NOMO-1 (cell line): Measurements from ENCODE around the gene FTH1.
"Not testable (repeated sequence)": the region's sequence is repeated elsewhere in the genome, so short reads cannot be mapped to it uniquely, and the experiment has no call there.

Experiments
- DNase-seq, 2 experiments: peaks; one replicate each; lab custom pipeline; 2025; ENCODE audit not compliant: unreplicated experiment in 2 of 2; lab: John Stamatoyannopoulos, UW

Gene FTH1

DNA sequence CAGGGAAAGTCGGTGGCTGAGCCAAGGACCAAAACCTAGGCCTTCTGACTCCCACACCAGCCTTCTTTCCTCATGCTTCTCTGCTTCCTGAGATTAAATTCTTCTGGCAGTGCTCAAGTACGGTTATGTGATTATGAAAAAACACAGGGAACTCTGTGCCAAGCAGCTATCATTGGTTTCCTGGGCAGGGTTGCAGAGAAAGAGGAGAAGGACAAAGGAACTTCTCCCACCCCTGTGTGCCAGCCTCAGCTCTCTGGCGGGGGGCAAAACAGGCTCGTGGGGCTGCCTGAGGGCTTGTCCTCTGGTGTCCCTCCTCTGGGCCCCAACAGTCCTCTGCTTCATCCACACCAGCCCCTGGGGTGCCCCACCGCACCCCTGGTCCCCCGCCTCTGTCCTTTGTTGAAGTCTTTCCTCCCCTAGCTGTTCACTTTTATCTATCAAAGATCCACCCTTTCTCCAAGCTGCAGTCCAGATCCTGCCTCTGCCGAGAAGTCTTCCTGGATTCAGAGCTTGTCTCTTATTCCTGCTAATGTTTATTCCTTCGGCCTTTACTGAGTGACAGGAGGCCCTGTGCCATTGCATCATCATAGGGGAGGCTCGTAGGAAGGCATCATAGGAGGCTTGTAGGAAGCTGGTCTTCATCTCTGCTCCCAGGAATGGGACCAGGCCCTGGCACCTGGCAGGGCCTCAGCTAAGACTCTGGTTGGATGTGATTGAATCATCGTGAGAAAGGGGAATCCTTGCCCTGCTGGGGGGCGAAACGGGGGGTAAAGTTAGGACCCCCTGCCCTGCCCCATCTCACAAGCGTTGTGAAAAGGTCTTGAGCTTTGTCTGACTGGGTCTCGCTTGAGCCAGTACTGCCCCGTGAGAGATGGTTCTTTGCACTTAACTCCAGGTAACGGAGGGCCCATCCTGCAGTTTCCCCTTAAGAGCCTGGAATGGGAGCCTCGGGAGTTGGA, 11.5 kb upstream of the FTH1 start:
- DNase-seq, result no peak

DNA sequence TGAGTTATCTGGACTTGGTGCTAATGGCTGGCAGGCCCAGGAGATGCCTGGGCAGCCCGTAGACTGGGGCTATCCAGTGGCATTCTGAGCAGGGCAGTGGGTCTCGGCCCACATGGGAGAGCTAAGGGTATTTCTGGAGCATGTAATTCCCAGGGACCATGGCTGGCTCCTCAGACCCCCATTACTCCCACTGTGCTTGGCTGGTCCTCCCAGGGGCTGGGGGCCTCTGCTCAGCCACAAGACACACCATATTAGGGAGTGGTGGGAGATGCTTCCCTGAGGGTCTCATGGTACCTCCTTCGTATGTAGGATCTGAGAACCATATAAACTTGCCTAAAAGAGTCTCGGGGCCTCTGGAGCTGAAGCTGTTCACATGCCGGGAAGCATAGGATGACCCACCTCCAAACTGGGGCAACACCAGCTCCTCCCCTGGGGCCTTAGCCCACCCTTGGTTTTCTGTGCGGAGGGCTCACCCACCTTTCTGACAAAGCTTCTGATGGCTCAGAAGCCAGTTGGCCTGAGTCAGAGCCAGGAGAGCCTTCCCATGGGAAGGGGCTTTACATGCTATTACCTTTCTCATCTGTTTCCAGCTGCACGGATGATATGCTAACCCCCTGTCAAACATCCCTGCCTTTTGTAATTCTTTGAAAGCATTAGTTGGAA, 9.5 kb upstream of the FTH1 start:
- no peak for DNase-seq

DNA sequence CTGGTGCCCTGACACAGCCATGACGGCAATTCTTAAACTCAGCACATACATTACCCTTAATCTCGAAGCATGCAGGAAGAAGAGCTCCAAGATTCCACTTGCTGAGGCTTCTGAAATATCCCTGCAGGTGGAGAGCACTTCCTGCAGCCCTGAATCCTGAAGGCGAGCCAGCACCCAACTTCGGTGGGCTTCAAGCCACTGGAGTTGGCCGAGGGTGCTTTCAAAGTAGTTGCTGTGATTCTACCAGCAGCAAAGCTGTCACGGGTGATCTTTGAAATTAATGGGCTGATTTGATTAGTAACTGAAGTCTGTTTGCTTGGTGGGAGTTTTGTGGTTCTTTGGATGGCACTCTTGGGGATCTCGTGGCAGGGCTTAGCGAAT, 9.0 kb upstream of the FTH1 start:
- DNase-seq, result no peak

DNA sequence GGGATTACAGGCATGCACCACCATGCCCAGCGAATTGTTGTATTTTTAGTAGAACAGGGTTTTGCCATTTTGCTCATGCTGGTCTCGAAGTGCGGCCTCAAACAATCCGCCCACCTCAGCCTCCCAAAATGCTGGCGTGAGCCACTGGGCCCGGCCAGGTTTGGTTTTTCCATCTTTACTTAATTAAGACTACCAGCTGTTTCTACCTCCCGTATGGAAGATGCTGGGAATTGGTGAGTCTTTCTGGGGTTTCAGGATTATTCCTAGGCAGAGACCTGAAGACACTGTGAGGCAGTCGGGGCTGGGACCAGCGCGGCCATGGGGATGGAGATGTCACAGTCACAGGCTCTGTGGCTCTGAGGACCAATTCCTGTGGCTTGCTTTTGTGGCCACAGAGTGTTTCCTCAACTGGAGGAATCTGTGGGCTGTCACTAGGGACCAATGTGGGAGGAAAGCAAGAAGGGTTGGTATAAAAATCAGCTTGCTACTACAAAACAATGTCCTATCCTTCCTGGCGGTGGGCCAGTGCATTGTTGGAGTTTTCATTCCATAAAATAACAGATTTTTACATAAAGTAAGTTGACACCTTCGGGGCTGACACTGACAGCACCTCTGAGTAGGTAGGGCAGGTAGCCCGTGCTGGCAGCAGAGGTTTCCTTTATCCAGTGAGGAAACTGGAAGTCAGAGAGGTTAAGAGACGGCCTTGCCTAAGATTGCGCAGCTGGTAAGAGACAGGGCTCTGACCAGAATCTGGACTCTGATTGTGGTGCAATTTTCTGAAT, 8.4 kb upstream of the FTH1 start:
- no peak for DNase-seq

DNA sequence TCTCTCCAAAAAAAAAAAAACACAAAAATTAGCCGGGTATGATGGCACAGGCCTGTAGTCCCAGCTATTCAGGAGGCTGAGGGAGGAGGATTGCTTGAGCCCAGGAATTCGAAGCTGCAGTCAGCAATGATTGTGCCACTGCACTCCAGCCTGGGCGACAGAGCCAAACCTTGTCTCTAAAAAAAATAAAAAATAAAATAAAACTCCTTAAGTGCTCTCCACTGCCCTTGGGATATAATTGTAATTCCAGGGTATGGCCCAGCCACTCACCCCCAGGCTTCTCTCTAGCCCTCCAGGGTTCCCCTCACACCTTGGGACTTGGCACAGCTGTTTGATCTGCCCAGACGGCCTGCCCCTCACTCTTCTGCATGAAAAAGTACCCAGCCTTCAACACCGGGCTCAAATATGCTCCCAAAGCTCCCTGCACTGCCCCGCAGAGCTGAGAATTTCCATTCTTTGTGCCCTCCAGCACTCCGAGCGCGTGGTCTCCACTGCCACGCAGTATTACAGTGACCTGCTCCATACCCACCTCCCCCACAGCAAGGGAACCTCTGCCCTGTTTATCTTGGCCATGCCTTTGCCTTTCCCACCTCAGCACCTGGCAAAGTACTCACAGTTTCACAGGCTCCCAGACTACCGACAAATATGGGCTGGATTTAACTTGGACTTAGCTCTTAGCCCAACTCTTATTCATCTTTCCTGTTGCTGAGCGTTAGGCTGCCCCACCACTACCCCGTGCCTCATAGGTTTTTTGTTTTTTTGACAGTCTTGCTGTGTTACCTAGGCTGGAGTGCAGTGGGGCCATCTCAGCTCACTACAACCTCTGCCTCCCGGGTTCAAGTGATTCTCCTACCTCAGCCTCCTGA, 7.6 kb upstream of the FTH1 start:
- DNase-seq, result no peak

DNA sequence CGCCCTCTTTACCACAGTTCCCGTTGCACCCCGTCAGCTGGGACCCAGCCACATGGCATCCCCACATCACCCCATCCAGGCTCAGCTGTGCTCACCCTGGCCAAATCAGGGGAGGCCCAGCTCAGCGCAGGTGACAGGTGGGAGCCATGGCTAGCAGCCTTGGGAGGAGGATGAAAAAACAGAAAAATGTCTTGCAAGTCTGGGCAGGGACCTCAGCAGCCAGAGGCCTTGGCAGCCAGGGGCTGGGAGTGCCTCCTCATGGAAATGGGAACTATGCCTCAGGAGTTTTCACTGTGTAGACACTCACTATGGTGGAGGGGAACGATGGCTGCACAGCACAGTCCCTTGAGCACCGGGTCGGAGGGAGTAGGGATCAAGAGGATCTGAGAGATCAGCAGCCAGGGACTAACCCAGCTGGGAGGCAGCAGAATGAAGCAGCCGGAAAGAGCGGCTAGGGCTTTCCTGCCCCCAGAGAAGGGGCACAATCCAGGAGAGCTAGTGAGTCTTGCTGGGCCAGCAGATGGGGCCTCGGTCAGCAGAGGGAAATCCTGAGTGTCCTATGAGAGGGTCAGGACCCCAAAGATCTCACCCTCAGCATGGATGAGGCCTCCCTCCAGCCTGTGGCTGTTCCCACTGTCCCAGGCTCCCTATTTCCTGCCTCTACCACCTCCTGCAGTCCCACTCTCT, 6.2 kb upstream of the FTH1 start:
- DNase-seq, result no peak

DNA sequence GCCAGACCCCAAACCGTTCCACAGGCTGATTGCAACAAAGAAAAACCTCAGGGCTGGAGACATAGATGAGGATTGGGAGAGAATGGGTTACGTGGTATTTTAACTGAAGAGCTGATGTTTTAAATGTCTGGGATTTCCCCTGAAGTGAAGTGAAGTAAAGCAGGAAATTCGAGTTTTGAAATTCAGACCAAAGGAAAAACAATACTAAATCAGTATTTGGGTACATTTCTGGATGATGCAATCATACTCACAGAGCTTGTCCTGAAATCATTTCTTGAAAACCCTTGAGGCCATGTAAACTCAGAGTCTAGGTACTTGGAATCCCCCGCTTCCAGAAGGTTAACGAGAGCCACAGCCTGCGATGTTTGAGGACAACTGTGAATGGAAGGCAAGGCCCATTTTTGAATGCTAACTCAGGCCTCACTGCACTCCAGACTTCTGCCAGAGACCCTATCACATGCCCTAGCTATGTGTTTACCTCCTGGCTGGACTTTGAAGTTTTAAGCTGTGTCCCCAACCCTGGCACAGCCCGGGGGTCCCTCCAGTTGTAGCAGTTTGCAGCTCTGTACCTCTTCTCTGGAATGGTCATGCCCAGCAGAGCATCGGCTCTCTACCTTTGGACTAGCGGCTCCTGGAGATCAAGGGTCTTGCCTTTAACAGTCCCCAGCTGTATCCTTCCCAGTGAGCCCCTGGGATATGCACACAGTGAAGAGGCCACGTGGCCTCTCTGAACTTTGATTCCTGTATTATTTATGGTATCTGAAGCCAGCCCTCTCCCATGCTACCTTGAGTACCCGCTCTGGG, 5.4 kb upstream of the FTH1 start:
- peak in 1 of 2 experiments; percentile 18 for DNase-seq

DNA sequence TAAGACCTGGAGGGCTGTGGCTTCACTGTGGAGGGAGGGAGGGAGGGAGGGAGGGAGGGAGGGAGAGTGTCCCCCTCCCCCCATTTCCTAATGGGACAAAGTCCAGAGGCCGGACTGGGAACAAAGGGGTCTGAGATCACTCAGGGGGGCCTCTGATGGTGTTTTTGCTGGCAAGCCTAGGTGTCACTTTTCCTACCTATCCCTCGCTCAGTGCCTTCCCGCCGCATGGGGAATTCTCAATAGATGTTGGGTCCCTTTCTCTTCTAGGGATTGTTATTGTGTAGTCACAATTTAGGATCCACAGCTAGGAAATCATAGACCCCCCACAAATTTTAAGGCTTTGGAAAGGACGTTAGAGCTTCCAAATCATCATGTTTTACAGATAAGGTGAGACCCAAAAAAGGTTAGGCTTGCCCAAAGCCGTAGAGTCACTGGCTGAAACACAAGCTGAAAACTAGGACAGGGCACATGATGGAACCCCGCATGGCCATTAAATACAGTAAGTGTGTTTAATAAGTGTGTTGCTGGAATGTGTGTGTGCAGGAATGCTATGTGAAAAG, 4.8 kb upstream of the FTH1 start:
- no peak for DNase-seq

DNA sequence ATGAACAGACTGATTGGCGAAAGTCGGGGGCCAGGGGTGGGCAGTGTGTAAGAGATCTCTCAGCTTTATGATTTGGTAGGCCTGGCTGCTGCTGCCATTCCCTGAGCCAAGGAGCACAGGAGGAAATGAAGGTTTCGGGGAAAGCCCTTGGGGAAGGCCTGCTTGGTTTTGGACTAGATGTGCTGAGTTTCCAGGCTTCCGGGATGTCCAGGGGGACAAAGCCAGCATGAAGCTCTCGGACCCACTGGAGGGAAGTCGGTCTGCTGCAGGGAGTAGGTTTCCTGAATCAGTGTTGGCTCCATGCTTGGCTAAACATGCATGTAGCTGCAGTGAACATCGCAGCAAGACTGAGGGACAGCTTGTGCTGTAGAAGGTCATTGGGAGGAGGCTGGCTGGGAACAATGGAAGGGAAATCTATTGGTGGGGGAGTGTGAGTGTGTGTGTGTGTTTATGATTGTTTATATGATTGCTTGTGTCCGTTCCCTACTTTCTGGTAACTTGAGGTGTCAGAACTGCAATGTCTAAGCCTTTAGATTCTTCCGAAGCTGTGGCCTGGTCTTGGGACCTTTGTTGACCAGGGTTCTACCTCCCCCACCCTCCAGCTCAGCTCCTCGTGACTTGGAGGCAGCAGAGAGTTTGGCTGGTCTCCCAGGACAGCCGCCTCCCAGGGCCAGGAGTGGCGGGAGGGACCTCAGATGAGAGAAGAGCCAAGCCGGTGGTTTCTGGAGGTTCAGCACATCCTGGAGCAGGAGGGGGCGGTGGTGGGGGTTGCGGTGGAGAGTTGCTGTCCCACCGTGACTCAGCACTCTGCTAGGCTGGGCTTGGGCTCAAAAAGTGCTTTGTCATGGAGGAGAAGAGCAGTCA, 4.0 kb upstream of the FTH1 start:
- DNase-seq, result peak; percentile 84

DNA sequence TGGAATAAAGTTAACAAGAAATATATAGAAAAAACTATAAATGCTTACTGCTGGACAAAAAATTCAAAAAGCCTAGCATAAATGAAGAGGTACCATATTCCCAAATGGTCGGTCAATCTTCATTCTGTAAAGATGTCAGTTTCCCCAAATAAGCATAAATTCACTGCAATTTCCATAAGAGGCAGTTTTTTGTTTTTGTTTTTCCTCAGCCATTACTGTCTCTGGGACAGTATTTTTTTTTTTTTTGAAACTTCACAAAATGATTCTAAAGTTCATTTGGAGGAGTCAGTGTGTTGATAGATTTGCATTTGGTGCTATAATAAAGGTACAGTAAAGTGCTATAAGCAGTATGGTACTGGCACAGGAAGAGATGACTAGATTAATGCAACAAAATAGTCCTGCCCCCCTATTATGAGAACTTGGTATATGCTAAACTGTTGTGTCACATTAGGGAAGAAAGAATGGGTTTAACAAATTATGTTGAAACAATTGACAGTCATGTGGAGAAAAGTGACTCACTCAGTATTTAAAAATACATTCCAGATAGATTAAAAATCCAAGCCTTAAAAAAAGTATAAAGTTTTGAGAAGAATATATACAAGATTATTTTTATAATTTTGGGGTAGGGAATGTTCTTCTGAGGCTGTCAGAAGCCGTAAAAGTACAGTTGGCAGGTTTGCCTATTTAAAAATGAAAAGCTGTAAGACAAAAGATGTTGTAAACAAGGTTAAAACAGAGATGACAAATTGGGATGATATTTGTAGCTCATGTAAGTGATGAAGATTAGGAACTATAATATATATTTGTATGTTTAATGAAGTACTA, 2.6 kb upstream of the FTH1 start:
- peak; percentile 65 to 92 for DNase-seq

DNA sequence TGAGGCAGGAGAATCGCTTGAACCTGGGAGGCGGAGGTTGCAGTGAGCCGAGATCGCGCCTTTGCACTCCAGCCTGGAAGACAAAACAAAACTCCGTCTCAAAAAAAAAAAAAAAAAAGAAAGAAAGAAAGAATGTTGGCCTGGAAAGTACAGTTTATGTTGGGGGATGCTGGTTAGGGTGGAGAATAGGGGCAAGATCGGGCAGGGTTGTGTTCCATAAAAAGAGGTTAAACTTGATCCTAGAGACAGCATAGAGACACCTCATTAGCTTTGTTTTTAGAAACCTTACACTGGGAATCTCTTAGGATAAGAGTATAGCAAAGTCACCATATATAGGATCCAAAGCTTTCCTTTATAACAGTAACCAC, 1.9 kb upstream of the FTH1 start:
- DNase-seq, result no peak

DNA sequence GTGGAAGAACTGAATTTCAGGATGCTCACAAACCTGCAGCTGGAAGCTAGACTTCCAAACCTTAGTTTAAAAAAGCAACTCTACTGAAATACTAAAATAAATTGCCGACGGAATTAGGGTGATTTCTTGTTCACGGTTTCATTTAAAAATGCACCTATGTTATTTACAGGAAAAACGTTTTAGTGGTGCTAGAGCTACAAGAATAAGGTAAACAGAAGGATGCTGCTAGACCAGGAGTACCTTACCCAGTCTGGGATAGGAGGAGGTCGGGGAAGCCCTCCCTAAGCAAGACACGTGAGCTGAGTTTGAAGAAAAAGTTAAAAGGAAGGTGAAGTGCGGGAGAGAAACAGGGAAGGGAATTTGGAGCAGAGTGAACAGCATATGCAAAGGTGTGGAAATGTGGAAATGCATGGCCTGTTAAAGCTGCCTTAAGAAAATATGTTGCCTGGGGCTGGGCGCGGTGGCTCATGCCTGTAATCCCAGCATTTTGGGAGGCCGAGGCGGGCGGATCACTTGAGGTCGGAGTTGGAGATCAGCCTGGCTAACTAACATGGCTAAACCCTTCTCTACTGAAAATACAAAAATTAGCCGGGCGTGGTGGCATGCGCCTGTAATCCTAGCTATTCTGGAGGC, 1.4 kb upstream of the FTH1 start:
- DNase-seq, result no peak

DNA sequence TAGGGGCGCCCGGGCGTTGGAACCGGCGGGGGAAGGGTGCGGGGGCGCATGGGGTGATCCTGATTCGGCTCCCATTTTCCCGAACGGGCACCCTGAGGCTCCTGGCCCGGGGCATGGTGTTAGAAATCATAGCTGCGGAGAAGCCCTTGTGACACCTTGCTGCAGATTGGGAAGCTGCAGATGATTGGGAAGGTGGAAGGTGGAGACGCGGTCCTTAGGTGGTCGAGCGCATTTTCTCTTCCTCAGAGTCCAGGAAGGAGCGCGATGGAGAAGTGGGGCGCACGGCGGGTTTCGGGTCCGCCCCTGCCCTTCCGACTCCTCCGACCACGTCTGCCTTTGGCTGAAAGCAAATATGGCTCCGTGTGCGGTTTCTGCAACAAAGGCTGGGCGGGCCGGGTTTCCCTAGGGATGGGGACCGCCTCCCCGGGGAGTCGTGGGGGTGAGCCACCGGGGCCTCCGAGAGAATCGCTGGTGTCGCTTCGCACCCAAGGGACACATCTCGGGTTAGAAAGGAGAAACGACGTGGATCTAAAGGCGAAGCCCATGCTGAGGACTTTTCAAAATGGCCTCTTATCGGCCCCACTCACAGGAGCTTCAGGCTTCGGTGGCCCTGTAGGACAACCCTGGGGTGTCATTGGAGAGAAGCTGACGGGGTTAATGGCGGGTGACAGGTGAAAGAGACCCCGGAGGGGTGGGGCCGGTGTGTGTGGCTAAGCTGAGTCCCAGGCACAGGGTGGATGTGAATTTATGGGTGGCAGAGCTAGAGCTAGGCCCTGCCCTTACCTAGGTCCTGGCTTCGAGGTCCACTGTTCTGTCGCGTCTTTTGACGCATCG, 707 bp upstream of the FTH1 start:
- peak; percentile 40 to 52 for DNase-seq

DNA sequence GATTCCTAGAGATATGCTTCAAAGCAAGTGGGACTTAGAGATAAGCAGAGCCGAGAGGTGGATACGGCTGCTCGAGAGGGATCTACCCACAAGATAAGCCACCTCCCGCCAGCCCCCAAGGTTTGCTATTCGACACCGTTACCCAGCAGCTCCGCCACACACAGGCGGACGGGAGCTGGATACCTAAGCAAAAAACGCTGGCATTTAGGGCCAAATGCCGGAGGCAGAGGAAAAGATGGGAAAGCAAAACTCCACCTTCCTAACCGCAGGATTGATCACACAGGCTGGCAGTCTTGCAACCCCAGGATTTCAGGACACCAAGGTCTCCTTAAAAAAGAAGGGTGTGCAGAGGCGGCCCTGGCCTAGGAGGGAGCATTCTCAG, 709 bp downstream of the FTH1 start:
- DNase-seq, result no peak

DNA sequence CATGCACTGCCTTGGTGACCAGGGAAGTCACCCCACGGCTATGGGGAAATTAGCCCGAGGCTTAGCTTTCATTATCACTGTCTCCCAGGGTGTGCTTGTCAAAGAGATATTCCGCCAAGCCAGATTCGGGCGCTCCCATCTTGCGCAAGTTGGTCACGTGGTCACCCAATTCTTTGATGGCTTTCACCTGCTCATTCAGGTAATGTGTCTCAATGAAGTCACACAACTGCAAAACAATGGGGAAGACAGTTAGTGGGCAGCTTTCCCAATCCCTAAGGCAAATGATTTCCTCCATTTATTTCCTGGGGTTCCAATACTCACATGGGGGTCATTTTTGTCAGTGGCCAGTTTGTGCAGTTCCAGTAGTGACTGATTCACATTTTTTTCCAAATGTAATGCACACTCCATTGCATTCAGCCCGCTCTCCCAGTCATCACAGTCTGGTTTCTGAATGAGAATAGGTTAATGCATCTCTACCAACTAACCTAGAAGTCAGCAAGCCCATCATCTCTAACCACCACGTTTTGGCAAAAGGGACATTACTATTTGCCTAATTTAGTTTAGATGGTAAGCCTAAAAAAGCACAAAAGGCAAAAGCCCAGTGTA, 2.7 kb downstream of the FTH1 start:
- not testable (repeated sequence) for DNase-seq
